Measurements from ENCODE around the gene DNAH17.

DNA sequence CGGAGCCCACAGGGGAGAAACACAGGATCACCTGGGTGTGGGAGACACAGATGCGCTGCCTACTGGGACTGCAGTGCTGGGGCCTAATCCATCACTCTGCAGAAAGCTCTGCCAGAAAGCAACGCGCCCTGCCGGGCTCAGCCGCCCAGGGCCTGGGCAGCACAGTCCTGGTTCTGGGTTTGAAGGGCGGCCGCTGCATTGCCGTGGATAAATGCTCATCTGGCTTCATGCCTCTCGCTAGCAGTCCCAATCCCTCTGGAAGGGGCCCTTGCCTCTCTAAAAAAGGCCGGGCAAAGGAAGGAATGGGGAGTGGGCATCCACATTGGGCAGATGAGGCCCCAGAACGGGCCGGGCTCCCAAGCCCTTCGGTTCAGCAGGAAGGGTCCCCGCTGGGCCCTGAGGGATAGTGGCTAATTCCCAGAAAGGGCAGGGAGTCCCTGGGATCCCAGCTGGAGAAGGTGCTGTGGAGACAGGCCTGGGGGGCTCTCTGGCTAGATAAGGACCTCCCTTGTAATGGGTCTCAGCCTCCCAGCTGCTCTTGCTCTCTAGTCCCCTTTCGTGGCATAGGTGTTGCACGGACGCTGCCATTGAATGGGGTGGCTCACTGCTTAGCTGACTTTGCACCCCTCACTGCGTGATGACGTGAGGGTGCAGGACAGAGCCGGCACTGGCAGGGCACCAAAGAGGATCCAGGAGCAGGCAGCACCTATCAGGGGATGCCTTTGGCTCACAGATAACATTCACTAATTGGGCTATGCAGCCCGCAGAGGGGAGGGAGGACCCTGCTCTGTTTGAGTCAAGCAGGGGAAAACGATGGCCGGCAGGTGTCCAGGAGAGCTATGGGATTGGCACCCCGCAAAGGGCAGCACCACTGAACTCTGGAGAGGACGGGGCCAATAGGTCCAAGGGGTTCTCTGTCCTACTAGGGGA, 110.1 kb downstream of the DNAH17 start:
- TF ChIP-seq POLR2A (IDR thresholded peaks at IDR 0.05; ENCODE audit: low read depth, low read length), result no peak
- TF ChIP-seq, protein P1, sequence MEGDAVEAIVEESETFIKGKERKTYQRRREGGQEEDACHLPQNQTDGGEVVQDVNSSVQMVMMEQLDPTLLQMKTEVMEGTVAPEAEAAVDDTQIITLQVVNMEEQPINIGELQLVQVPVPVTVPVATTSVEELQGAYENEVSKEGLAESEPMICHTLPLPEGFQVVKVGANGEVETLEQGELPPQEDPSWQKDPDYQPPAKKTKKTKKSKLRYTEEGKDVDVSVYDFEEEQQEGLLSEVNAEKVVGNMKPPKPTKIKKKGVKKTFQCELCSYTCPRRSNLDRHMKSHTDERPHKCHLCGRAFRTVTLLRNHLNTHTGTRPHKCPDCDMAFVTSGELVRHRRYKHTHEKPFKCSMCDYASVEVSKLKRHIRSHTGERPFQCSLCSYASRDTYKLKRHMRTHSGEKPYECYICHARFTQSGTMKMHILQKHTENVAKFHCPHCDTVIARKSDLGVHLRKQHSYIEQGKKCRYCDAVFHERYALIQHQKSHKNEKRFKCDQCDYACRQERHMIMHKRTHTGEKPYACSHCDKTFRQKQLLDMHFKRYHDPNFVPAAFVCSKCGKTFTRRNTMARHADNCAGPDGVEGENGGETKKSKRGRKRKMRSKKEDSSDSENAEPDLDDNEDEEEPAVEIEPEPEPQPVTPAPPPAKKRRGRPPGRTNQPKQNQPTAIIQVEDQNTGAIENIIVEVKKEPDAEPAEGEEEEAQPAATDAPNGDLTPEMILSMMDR (IDR thresholded peaks at IDR 0.05; ENCODE audit: extremely low read depth in 1 of 2, insufficient read depth in 1 of 2, low read depth in 1 of 2, low read length in 2 of 2), result no peak
- no peak for TF ChIP-seq POLR2AphosphoS5 (IDR thresholded peaks at IDR 0.05; ENCODE audit: insufficient read depth, low read depth, low read length)
- no peak for TF ChIP-seq JUN (IDR thresholded peaks at IDR 0.05; ENCODE audit: borderline replicate concordance, insufficient read depth, insufficient read length, low read depth)
- TF ChIP-seq EZH2 (IDR thresholded peaks at IDR 0.05; ENCODE audit: borderline replicate concordance, low read depth, low read length, severe bottlenecking), result no peak
- no peak for TF ChIP-seq MYC (IDR thresholded peaks at IDR 0.05; ENCODE audit: low read depth, low read length)
- no peak for TF ChIP-seq FOS (IDR thresholded peaks at IDR 0.05; ENCODE audit: borderline replicate concordance, insufficient read depth, low read length)
- TF ChIP-seq GATA2 (IDR thresholded peaks at IDR 0.05; ENCODE audit: insufficient read depth, insufficient read length, low read depth, low read length), result no peak
- TF ChIP-seq, protein P2, sequence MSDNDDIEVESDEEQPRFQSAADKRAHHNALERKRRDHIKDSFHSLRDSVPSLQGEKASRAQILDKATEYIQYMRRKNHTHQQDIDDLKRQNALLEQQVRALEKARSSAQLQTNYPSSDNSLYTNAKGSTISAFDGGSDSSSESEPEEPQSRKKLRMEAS (IDR thresholded peaks at IDR 0.05; ENCODE audit: insufficient read depth, insufficient read length), result no peak

Measured in endothelial cell of umbilical vein (primary cell).